Measurements from ENCODE around the gene SLC10A7.

The SLC10A7 gene

GRCh38 chr4:146498291-146498690 lies 23.4 kb downstream of the SLC10A7 start:
- no peak overlapping the region for H3K4me3 ChIP-seq (ENCODE audit: low read length)
- TF ChIP-seq CTCF (conservative IDR thresholded peaks at IDR 0.05; ENCODE audit: low read length): no peak
- DNase-seq (ENCODE audit: low read depth): no peak

- no peak overlapping the region for H3K4me3 ChIP-seq (ENCODE audit: low read length)
- TF ChIP-seq CTCF (conservative IDR thresholded peaks at IDR 0.05; ENCODE audit: low read length): no peak
- DNase-seq (ENCODE audit: low read depth): peak; percentile 8
Measured at GRCh38 chr4:146495269-146495668, 26.5 kb downstream of the SLC10A7 start.

GRCh38 chr4:146494143-146494542 lies 27.6 kb downstream of the SLC10A7 start:
- H3K4me3 ChIP-seq (ENCODE audit: low read length): no peak overlapping the region
- DNase-seq (ENCODE audit: low read depth): no peak
- TF ChIP-seq CTCF (conservative IDR thresholded peaks at IDR 0.05; ENCODE audit: low read length): no peak

GRCh38 chr4:146490106-146490505 lies 31.6 kb downstream of the SLC10A7 start:
- H3K4me3 ChIP-seq (ENCODE audit: low read length): no peak overlapping the region
- no peak for TF ChIP-seq CTCF (conservative IDR thresholded peaks at IDR 0.05; ENCODE audit: low read length)
- DNase-seq (ENCODE audit: low read depth): no peak

DNA sequence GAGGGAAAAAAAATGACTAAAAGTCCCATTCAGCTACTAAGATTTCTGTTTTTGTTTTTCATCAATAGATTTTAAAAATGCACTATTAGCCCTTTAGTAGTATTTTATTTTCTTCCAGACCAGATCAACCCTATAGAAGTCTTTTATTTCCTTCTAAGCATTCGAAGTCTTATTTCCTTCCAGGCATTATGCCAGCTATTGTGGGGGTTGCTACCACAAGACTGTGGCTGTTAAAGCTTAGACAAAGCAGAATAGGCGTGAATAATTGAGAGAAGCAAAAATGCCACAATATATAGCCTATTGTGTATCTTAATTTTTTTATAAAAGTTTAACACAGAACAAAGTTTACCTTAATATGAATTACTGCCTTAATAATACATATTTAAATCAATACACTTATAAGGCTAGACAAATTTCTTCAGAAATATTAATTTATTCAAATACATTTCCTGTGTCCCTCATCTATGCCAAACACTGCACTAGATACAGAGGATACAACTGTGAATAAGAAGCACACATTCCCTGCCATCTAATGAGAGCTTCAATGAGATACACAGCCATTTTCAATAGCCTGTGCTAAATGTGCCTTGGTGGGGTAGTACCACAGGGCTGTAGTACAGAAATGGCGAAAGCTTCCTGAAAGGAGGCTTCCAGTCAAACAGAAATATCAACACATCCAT lies 33.1 kb downstream of the SLC10A7 start:
- peak; percentile 16 for DNase-seq (ENCODE audit: low read depth)
- no peak for TF ChIP-seq CTCF (conservative IDR thresholded peaks at IDR 0.05; ENCODE audit: low read length)
- no peak overlapping the region for H3K4me3 ChIP-seq (ENCODE audit: low read length)

DNA sequence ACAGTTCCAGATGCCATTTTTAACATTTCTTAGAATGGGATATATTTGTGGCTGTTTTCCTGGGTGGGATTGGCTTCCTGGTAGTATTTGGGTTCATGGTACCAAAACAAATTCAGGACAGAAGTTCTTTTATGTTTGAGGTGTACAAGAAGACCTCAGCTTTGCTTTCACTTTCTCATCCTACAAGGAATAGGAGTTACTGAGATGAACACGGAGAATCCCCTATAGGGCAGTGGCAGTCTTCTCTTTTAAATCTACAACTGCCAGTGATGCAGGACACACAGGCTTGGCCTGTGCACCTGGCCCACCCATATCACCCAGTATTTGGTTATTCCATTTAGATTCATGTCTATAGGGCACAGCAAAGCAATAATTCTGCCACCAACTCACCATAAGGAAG lies 35.2 kb downstream of the SLC10A7 start:
- no peak for DNase-seq (ENCODE audit: low read depth)
- TF ChIP-seq CTCF (conservative IDR thresholded peaks at IDR 0.05; ENCODE audit: low read length): no peak
- no peak overlapping the region for H3K4me3 ChIP-seq (ENCODE audit: low read length)

GRCh38 chr4:146485968-146486367 lies 35.8 kb downstream of the SLC10A7 start:
- TF ChIP-seq CTCF (conservative IDR thresholded peaks at IDR 0.05; ENCODE audit: low read length): no peak
- DNase-seq (ENCODE audit: low read depth): no peak
- no peak overlapping the region for H3K4me3 ChIP-seq (ENCODE audit: low read length)

Data from AG10803 (cell line).